CD4-positive, CD25-positive, alpha-beta regulatory T cell (primary cell): Measurements from ENCODE around the gene FOXP3. TPM values are rescaled to one million over a fixed set of nuclear protein-coding genes. Genes with fewer than 3 reads are reported as not detected.
A peak's percentile ranks its signal among the peaks of the same experiment; 100 is the strongest.

Experiments used
- ATAC-seq, 2 donors: fragments of 150-1000 bp; cut with Tn5 transposase; one replicate each; pipeline ENCODE4 v1.10.0; 2021; ENCODE audit warnings: low read depth in 2 of 2, moderate number of reproducible peaks in 2 of 2, moderate library complexity in 1 of 2
- DNase-seq, 3 donors: peaks; one replicate each; pipeline versions ENCODE4 v3.0.0 to v3.0.0-alpha.2; 2012 to 2022; ENCODE audit warnings: mixed read lengths in 1 of 3
- H3K27ac ChIP-seq: one replicate; pipeline ENCODE4 v1.7.0; 2013; ENCODE audit warnings: mild to moderate bottlenecking, low read length; ENCODE audit not compliant: insufficient read depth, poor library complexity, severe bottlenecking
- H3K27me3 ChIP-seq: one replicate; pipeline ENCODE4 v1.7.0; 2013; ENCODE audit warnings: low read length; ENCODE audit not compliant: control insufficient read depth, insufficient read depth
- H3K36me3 ChIP-seq: one replicate; pipeline ENCODE4 v1.7.0; 2013; ENCODE audit warnings: mild to moderate bottlenecking, low read length, moderate library complexity; ENCODE audit not compliant: control insufficient read depth, insufficient read depth
- H3K4me1 ChIP-seq: 2 replicates; pipeline ENCODE4 v1.7.0; 2013; ENCODE audit warnings: mild to moderate bottlenecking, low read length; ENCODE audit not compliant: insufficient read depth, control insufficient read depth, poor library complexity, severe bottlenecking
- H3K4me3 ChIP-seq: one replicate; pipeline ENCODE4 v1.7.0; 2013; ENCODE audit warnings: low read depth, mild to moderate bottlenecking, low read length, moderate library complexity
- H3K9me3 ChIP-seq, 2 experiments: 1 replicate in 1 of 2; 2 replicates in 1 of 2; pipeline ENCODE4 v1.7.0; 2013; ENCODE audit warnings: low read length in 2 of 2, mild to moderate bottlenecking in 1 of 2, moderate library complexity in 1 of 2; ENCODE audit not compliant: control insufficient read depth in 2 of 2
- H3K27ac Mint-ChIP-seq, 3 donors: one replicate each; pipeline ENCODE4 v1.8.0; 2020 to 2022; ENCODE audit warnings: mild to moderate bottlenecking in 3 of 3, mixed read lengths in 3 of 3, moderate library complexity in 2 of 3
- H3K27me3 Mint-ChIP-seq: one replicate; pipeline ENCODE4 v1.8.0; 2022; ENCODE audit warnings: mild to moderate bottlenecking, mixed read lengths
- H3K36me3 Mint-ChIP-seq: one replicate; pipeline ENCODE4 v1.8.0; 2020; ENCODE audit warnings: mixed read lengths
- H3K4me1 Mint-ChIP-seq, 4 donors: one replicate each; pipeline ENCODE4 v1.8.0; 2020 to 2022; ENCODE audit warnings: mixed read lengths in 4 of 4, mild to moderate bottlenecking in 1 of 4
- H3K4me3 Mint-ChIP-seq, 4 donors: one replicate each; pipeline ENCODE4 v1.8.0; 2020 to 2022; ENCODE audit warnings: mild to moderate bottlenecking in 4 of 4, mixed read lengths in 4 of 4, moderate library complexity in 3 of 4
- H3K9me3 Mint-ChIP-seq, 7 donors: one replicate each; pipeline ENCODE4 v1.8.0; 2020 to 2022; ENCODE audit warnings: mixed read lengths in 7 of 7, mild to moderate bottlenecking in 3 of 7, moderate library complexity in 2 of 7
- polyA plus RNA-seq, 4 donors: library from polyadenylated mRNA; unstranded; fragments of 300-500 nt; fragmentation: Illumina TruSeq; gene quantifications; one replicate each; pipeline ENCODE4 v1.2.3, GENCODE V29; 2021
- total RNA-seq: library from RNA; stranded (reverse); gene quantifications from one replicate; pipeline ENCODE4 v1.2.3, GENCODE V29; 2022

The FOXP3 gene
- total and polyA plus RNA-seq, 5 donors from 2014 or later: 154 to 198 (median 174) TPM

DNA sequence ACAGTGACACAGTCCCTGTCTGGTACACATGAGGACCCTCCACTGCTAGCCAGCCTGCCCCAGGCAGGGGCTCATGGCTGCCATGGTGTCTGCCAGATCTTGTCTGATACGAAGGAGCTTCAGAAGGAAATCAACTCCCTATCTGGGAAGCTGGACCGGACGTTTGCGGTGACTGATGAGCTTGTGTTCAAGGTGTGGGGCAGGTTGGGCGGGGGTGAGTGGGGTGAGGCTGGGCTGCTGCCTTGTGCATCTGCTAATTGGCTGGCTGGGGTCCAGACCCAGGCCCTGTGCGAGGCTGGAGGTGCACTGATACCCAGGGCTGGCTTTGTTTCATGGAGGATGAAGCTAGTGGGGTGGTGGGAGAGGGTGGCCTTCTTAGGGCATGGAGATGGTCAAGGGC is 15.4 kb downstream of the FOXP3 start:
- peak in 1 of 3 donors; percentile 65 for DNase-seq
- H3K9me3 ChIP-seq: no peaks in the 10 kb centered on the region
- peak overlapping the region in 2 of 4 donors; percentile 58 to 60 for H3K4me3 Mint-ChIP-seq
- no peaks in the 10 kb centered on the region for H3K27me3 ChIP-seq
- H3K9me3 Mint-ChIP-seq: peaks cover 0 to 2% (median 0%) of the 10 kb centered on the region in 7 donors
- peaks cover 18% of the 10 kb centered on the region for H3K36me3 Mint-ChIP-seq
- peaks cover 0 to 72% (median 21%) of the 10 kb centered on the region in 4 donors for H3K4me1 Mint-ChIP-seq
- H3K27ac ChIP-seq: peak overlapping the region; percentile 51
- H3K36me3 ChIP-seq: peaks cover 29% of the 10 kb centered on the region
- no peaks in the 10 kb centered on the region for H3K27me3 Mint-ChIP-seq
- peaks cover 65% of the 10 kb centered on the region for H3K4me1 ChIP-seq
- ATAC-seq: peak; percentile 1 to 12
- H3K4me3 ChIP-seq: no peak overlapping the region
- H3K27ac Mint-ChIP-seq: peak overlapping the region in 2 of 3 donors; percentile 52 to 92

DNA sequence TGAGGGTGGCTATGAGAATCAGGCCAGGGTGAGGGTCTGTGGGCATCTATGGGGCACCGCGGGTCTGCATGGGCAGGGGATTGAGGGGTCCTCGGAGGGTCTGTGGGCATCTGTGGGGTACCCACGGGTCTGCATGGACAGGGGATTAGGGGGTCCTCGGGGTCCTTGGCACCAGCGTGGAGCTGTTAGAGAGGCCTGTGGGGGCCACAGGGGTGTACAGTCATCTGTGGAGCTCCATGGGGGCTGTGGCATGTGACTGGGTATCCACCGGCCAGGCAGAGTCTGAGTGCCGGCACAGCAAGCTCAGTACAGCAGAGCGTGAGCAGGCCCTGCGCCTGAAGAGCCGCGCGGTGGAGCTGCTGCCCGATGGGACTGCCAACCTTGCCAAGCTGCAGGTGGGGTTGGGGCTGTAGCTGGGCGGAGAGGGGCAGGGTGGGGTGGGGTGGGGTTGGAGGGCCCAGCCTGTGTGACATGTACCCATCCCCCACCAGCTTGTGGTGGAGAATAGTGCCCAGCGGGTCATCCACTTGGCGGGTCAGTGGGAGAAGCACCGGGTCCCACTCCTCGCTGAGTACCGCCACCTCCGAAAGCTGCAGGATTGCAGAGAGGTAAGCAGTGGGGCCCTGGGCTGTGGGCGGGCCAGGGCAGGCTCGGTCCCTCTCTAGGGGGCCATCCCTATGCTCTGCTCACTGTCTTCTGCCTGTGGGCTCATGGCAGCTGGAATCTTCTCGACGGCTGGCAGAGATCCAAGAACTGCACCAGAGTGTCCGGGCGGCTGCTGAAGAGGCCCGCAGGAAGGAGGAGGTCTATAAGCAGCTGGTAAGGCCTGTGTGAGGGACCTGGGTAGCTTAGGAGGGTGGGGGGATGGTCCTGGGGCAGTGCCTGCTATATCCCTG is 16.3 kb downstream of the FOXP3 start:
- Histone ChIP-seq H3K27me3 (no peaks in the 10 kb centered on the region), H3K36me3 (peaks cover 28% of the 10 kb centered on the region), H3K4me3 (no peak overlapping the region), H3K4me1 (peaks cover 60% of the 10 kb centered on the region), H3K9me3 (no peaks in the 10 kb centered on the region), H3K27ac (peak overlapping the region; percentile 51)
- no peak for DNase-seq
- Mint-ChIP-seq H3K27me3 (no peaks in the 10 kb centered on the region), H3K36me3 (peaks cover 20% of the 10 kb centered on the region), H3K4me3 (peak overlapping the region in 3 of 4 donors; percentile 28 to 60 (median 52)), H3K9me3 (peaks cover 0 to 2% (median 0%) of the 10 kb centered on the region in 7 donors), H3K27ac (peak overlapping the region in 2 of 3 donors; percentile 21 to 96), H3K4me1 (peaks cover 0 to 67% (median 21%) of the 10 kb centered on the region in 4 donors)
- peak; percentile 4 to 8 for ATAC-seq

DNA sequence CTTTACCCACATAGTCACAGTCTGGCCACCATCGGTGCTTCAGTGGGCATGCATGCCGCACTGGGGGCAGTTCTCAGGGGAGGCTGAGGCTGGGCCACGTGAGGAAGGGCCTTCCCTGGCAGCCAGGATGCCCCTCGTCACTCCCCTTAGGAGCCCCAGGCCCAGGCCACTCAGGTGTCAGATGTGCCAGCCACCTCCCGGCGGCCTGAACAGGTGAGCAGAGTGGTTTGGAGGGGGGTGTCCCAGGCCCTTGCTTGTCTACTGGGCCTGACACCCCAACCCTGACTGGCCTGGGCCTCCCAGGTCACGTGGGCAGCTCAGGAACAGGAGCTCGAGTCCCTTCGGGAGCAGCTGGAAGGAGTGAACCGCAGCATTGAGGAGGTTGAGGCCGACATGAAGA is 17.2 kb downstream of the FOXP3 start:
- no peak overlapping the region for H3K4me3 Mint-ChIP-seq
- H3K36me3 Mint-ChIP-seq: peaks cover 15% of the 10 kb centered on the region
- Histone ChIP-seq H3K27ac (peak overlapping the region; percentile 47), H3K27me3 (no peaks in the 10 kb centered on the region), H3K36me3 (peaks cover 26% of the 10 kb centered on the region), H3K4me1 (peaks cover 52% of the 10 kb centered on the region), H3K9me3 (no peaks in the 10 kb centered on the region), H3K4me3 (no peak overlapping the region)
- peak overlapping the region in 1 of 3 donors; percentile 96 for H3K27ac Mint-ChIP-seq
- ATAC-seq (no peak), DNase-seq (peak in 1 of 3 donors; percentile 37)
- H3K9me3 Mint-ChIP-seq: peaks cover 0 to 2% (median 0%) of the 10 kb centered on the region in 7 donors
- H3K4me1 Mint-ChIP-seq: peaks cover 0 to 60% (median 18%) of the 10 kb centered on the region in 4 donors
- no peaks in the 10 kb centered on the region for H3K27me3 Mint-ChIP-seq

DNA sequence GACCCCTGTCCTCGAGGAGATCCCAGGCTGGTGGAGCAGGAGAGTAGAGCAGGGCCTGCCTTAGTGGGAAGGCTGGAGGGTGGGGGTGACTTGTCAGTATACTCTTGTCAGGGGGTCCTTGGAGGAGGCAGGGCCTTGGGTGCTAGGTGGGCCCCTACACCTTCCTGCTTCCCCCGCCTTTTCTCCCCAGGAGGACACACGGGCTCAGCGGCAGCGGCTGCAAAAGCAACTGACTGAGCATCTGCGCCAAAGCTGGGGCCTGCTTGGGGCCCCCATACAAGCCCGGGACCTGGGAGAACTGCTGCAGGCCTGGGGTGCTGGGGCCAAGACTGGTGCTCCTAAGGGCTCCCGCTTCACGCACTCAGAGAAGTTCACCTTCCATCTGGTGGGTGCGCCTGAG is 18.0 kb downstream of the FOXP3 start:
- no peak overlapping the region for H3K27ac ChIP-seq
- peak overlapping the region in 2 of 3 donors; percentile 67 to 93 for H3K27ac Mint-ChIP-seq
- DNase-seq (no peak), ATAC-seq (no peak)
- peaks cover 44% of the 10 kb centered on the region for H3K4me1 ChIP-seq
- H3K36me3 Mint-ChIP-seq: peaks cover 12% of the 10 kb centered on the region
- no peaks in the 10 kb centered on the region for H3K27me3 ChIP-seq
- no peaks in the 10 kb centered on the region for H3K9me3 ChIP-seq
- peaks cover 0 to 52% (median 13%) of the 10 kb centered on the region in 4 donors for H3K4me1 Mint-ChIP-seq
- H3K4me3 ChIP-seq: no peak overlapping the region
- H3K36me3 ChIP-seq: peaks cover 24% of the 10 kb centered on the region
- H3K9me3 Mint-ChIP-seq: no peaks in the 10 kb centered on the region
- H3K4me3 Mint-ChIP-seq: peak overlapping the region in 1 of 4 donors; percentile 39
- H3K27me3 Mint-ChIP-seq: no peaks in the 10 kb centered on the region

DNA sequence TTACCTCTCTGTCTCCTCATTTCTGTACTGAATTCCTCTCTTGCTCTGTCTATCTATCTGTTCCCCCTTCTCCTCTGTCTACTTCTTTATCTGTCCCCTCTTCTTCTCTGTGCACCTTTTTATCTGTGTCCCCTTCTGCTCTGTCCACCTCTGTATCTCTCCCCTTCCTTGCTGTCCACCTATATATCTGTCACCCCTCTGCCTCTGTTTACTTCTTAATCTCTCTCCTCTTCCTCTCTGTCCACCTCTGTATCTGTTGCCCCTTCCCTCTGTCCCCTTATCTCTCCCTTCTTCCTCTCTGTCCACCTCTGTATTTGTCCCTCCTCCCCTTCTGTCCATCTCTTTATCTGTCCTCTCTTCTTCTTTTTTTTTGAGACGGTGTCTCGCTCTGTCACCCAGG is 20.3 kb downstream of the FOXP3 start:
- Histone ChIP-seq H3K9me3 (no peaks in the 10 kb centered on the region), H3K4me1 (peaks cover 22% of the 10 kb centered on the region), H3K27ac (no peak overlapping the region), H3K36me3 (peaks cover 14% of the 10 kb centered on the region), H3K27me3 (no peaks in the 10 kb centered on the region), H3K4me3 (no peak overlapping the region)
- no peaks in the 10 kb centered on the region for H3K27me3 Mint-ChIP-seq
- DNase-seq (no peak), ATAC-seq (no peak)
- H3K36me3 Mint-ChIP-seq: peaks cover 6% of the 10 kb centered on the region
- H3K4me3 Mint-ChIP-seq: peak overlapping the region in 1 of 4 donors; percentile 38
- H3K9me3 Mint-ChIP-seq: no peaks in the 10 kb centered on the region
- peak overlapping the region in 2 of 3 donors; percentile 52 to 90 for H3K27ac Mint-ChIP-seq
- peaks cover 0 to 46% (median 8%) of the 10 kb centered on the region in 4 donors for H3K4me1 Mint-ChIP-seq

DNA sequence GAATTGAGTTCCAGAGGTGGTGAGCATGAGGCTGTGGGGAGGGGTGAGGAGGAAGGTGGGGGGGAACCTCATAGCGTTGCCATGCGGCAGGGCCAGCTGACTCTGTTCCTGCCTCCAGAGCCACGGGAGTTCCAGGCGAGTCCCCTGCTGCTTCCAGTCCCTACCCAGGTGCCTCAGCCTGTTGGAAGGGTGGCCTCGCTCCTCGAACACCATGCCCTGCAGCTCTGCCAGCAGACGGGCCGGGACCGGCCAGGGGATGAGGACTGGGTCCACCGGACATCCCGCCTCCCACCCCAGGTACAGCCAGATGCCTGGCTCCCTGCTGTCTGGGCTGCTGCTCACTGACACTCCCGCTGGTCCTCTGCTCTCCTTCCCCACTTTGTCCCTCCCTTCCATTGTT is 21.3 kb downstream of the FOXP3 start:
- Histone ChIP-seq H3K4me3 (no peak overlapping the region), H3K27me3 (no peaks in the 10 kb centered on the region), H3K27ac (no peak overlapping the region), H3K4me1 (peaks cover 12% of the 10 kb centered on the region), H3K9me3 (no peaks in the 10 kb centered on the region), H3K36me3 (peaks cover 14% of the 10 kb centered on the region)
- H3K4me3 Mint-ChIP-seq: no peak overlapping the region
- H3K36me3 Mint-ChIP-seq: peaks cover 6% of the 10 kb centered on the region
- DNase-seq (no peak), ATAC-seq (no peak)
- H3K4me1 Mint-ChIP-seq: peaks cover 0 to 44% (median 6%) of the 10 kb centered on the region in 4 donors
- H3K9me3 Mint-ChIP-seq: no peaks in the 10 kb centered on the region
- H3K27ac Mint-ChIP-seq: peak overlapping the region in 2 of 3 donors; percentile 52 to 92
- H3K27me3 Mint-ChIP-seq: no peaks in the 10 kb centered on the region

DNA sequence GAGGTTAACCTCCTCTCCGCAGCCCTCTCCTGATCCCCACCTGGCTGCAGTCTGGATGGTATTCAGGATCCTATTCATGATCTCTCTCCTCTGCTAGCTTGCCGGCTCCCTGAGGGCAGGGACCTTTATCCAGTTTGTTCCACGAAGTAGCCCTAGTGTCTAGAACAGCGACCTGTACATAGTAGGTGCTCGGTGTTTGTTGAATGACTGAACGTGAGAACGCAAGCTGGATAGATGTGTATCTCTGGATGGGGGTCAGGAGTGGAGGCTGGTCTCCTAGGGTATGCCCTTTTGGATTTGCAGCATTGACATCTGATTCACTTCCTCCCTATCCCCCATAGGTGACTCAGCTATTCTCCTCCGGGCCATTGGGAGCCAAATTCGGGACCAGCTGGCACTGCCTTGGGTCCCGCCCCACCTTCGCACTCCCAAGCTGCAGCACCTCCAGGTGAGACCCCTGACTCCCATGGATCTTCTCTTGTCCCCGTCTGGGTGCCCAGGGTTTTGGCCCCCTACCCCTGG is 21.9 kb downstream of the FOXP3 start:
- peak overlapping the region in 1 of 3 donors; percentile 31 for H3K27ac Mint-ChIP-seq
- peaks cover 6% of the 10 kb centered on the region for H3K36me3 Mint-ChIP-seq
- no peaks in the 10 kb centered on the region for H3K27me3 Mint-ChIP-seq
- H3K4me1 Mint-ChIP-seq: peaks cover 0 to 39% (median 6%) of the 10 kb centered on the region in 4 donors
- DNase-seq (no peak), ATAC-seq (no peak)
- H3K9me3 Mint-ChIP-seq: no peaks in the 10 kb centered on the region
- no peak overlapping the region for H3K4me3 ChIP-seq
- H3K27me3 ChIP-seq: no peaks in the 10 kb centered on the region
- no peak overlapping the region for H3K27ac ChIP-seq
- H3K36me3 ChIP-seq: peaks cover 14% of the 10 kb centered on the region
- H3K9me3 ChIP-seq: no peaks in the 10 kb centered on the region
- H3K4me1 ChIP-seq: peaks cover 7% of the 10 kb centered on the region
- peak overlapping the region in 1 of 4 donors; percentile 51 for H3K4me3 Mint-ChIP-seq
